ENCODE data around the gene RNF186. TPM values are rescaled to one million over a fixed set of nuclear protein-coding genes. Genes with fewer than 3 reads are reported as not detected.

The RNF186 gene
- total RNA-seq, 1 donor from 2014 or later, result not detected

GRCh38 chr1:19770436-19771190 is 44.5 kb downstream of the RNF186 start:
- intact Hi-C loops (cut with DNase I), result no loop called here
- DNase-seq (ENCODE audit: low spot score), result no peak

- intact Hi-C loops (cut with DNase I), result no loop called here
- no peak for DNase-seq (ENCODE audit: low spot score)
Observed at GRCh38 chr1:19769211-19769932, 45.7 kb downstream of the RNF186 start.

- intact Hi-C loops (cut with DNase I), result no loop called here
- DNase-seq (ENCODE audit: low spot score), result no peak
Observed at GRCh38 chr1:19768353-19769210, 46.5 kb downstream of the RNF186 start.

GRCh38 chr1:19765623-19766022 is 49.5 kb downstream of the RNF186 start:
- intact Hi-C loops (cut with DNase I), result no loop called here

GRCh38 chr1:19764848-19765247 is 50.2 kb downstream of the RNF186 start:
- intact Hi-C loops (cut with DNase I), result no loop called here
- no peak for DNase-seq (ENCODE audit: low spot score)

More at GRCh38 chr1:19765623-19766022, 49.5 kb downstream of the RNF186 start:
- no peak for DNase-seq (ENCODE audit: low spot score)

Other genes starting within 250 kb of the RNF186 start
- 55.9 TPM for gene NBL1, start 171.0 kb downstream of the RNF186 start, total RNA-seq
- gene HTR6, start 150.4 kb downstream of the RNF186 start, total RNA-seq, result not detected
- gene TMCO4, start 15.4 kb downstream of the RNF186 start, total RNA-seq, result 9.3 TPM
- gene OTUD3, start 67.1 kb upstream of the RNF186 start, total RNA-seq, result 4.7 TPM
- not detected for gene PLA2G2E, start 108.3 kb upstream of the RNF186 start, total RNA-seq
- 59.6 TPM for gene PLA2G2A, start 164.3 kb upstream of the RNF186 start, total RNA-seq

Data from cardiac septum (tissue), 1 donor.